ENCODE results near the gene CLEC2A. TPM values are rescaled to one million over a fixed set of nuclear protein-coding genes. Genes with fewer than 3 reads are reported as not detected.
"Not testable (repeated sequence)": the region's sequence is repeated elsewhere in the genome, so short reads cannot be mapped to it uniquely, and the experiment has no call there.

CLEC2A gene
- total RNA-seq, 1 experiment from 2014 or later: not detected

DNA sequence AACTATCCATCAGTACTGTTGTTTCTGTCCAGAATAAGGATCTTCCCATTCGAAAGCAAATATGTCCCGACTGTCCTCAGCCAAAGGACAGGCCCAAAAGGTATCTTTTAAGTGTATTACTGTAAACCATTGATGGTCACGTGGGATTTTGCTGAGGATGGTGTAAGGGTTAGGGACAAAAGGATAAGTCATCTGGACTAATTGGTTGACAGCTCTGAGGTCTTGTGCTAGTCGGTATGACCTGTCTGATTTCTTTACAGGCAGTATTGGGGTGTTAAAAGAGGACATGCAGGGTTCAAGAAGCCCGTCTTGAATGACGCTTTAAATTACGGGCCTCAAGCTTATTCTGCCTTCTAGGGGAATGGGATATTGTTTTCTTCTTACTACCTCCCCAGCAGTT, 24.4 kb downstream of the CLEC2A start:
- DNase-seq: no peak

DNA sequence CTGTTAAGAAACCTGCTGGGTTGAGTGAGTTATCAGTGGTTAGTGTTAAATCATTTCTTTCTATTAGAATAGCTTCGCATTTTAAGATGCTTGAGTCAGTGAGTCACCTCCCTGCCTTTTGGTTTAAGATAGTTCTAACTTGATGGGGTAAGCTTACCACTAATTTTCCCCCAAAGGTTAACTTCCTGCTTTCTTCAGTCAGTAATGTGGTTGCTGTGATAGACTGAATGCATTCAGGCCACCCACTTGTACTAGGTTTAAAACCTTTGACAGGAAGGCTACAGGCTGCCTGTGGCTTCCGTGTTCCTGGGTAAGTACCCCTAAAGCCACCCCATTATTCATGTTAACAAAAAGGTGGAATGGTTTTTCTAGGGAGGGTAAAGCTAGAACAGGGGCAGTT, 25.3 kb downstream of the CLEC2A start:
- Histone ChIP-seq H3K9me3 (peaks cover 11% of the 10 kb centered on the region), H3K36me3 (no peaks in the 10 kb centered on the region), H3K4me3 (no peak overlapping the region), H3K27me3 (no peaks in the 10 kb centered on the region)
- DNase-seq: no peak

More for the DNA sequence above, 24.4 kb downstream of the CLEC2A start:
- H3K27me3 ChIP-seq: no peaks in the 10 kb centered on the region
- H3K4me3 ChIP-seq: no peak overlapping the region
- no peaks in the 10 kb centered on the region for H3K36me3 ChIP-seq
- H3K9me3 ChIP-seq: peaks cover 11% of the 10 kb centered on the region

DNA sequence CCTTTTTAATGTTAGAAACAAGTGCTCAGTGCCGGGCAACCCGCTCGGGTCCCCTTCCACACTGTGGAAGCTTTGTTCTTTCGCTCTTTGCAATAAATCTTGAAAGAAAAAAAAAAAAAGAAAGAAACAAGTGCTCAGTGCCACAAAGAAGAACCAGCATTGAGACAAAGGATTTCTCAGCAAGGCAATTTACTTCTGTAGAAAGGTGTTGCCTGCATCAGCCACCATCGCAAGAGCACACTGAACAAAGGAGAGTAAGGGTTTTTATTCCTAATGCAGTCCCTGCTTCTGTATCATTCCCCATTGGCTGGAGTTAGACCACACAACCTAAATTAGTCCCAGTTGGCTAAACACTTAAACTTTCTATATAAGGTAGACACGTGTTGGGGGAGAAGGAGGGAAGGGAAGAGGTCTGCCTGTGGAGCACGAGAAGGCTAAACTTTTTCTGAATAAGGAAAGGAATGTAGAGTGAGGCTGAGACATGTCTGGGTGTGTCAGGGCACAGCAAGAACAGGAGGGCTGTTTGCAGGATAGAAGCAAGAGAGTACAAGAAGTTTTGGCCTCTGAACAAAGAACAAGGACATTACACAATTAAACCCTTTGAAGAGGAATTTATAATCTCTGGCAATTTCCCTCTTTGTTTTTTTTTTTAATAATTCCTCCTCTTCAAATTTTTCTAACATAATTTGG, 29.5 kb downstream of the CLEC2A start:
- no peaks in the 10 kb centered on the region; the same call in 1 of the 2 replicates for H3K9me3 ChIP-seq
- DNase-seq: no peak
- no peaks in the 10 kb centered on the region for H3K36me3 ChIP-seq
- no peak overlapping the region for H3K4me3 ChIP-seq
- no peaks in the 10 kb centered on the region for H3K27me3 ChIP-seq

DNA sequence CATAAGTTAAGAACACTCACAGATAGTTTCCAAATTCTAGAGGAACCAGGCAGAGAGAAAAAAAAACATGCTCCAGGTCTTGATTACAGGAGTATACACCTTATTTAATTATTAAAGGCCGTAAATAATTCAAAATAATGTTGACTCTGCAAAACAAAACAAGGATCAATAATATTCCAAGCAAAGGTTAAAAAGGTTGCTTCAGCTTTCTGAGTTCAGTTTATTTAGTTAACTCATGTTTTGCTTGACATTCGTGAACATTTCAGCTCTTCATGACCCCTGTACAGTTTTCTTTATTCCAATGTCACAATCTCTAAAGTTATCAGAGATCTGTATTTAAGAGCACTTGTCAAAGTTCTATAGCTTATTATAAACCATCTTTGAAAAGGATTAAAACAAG, 31.2 kb downstream of the CLEC2A start:
- Histone ChIP-seq H3K27me3 (no peaks in the 10 kb centered on the region), H3K36me3 (no peaks in the 10 kb centered on the region)
- no peak for DNase-seq

DNA sequence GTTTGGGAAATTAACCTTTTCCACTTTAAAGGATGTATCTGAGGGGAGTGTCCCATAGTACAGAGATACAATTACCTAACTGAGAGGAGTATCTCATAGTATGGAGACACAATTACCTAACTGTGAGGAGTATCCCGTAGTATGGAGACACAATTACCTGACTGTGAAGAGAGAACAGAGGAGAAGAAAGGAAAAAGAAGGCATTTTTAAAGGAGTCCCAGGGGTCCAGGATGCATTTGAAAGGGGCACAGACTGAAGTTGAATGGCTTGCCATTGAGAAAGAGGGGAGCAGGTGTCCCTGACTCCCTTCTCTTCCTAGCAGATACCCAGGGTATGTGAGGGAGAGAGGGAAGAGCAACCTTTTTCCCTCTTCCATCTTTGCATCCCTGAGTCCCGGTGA, 33.0 kb downstream of the CLEC2A start:
- Histone ChIP-seq H3K27me3 (no peaks in the 10 kb centered on the region), H3K9me3 (no peaks in the 10 kb centered on the region; the same call in 1 of the 2 replicates), H3K36me3 (no peaks in the 10 kb centered on the region), H3K4me3 (no peak overlapping the region)
- DNase-seq: no peak

More for the DNA sequence above, 31.2 kb downstream of the CLEC2A start:
- Histone ChIP-seq H3K9me3 (no peaks in the 10 kb centered on the region; the same call in 1 of the 2 replicates), H3K4me3 (no peak overlapping the region)

DNA sequence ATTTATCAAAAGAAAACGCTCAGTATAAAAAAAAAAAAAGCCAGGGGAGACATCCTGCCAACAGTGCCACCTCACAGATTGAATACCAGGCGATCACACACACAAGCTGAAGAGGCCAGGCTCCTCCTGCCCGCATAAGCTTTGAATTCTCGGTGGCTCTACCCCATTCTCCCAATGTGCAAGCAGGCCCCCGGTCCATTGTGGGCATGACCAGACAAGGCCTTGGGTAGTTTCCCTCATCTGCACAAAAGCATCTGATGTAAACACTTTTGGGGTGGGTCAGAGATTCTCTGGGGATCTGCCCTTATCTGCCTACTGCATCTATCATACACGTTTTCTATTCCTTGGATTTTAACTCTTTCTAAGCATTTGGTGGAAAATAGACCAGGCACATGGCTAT, 34.6 kb downstream of the CLEC2A start:
- Histone ChIP-seq H3K4me3 (no peak overlapping the region), H3K27me3 (no peaks in the 10 kb centered on the region), H3K36me3 (no peaks in the 10 kb centered on the region), H3K9me3 (no peaks in the 10 kb centered on the region; the same call in 1 of the 2 replicates)
- no peak for DNase-seq

DNA sequence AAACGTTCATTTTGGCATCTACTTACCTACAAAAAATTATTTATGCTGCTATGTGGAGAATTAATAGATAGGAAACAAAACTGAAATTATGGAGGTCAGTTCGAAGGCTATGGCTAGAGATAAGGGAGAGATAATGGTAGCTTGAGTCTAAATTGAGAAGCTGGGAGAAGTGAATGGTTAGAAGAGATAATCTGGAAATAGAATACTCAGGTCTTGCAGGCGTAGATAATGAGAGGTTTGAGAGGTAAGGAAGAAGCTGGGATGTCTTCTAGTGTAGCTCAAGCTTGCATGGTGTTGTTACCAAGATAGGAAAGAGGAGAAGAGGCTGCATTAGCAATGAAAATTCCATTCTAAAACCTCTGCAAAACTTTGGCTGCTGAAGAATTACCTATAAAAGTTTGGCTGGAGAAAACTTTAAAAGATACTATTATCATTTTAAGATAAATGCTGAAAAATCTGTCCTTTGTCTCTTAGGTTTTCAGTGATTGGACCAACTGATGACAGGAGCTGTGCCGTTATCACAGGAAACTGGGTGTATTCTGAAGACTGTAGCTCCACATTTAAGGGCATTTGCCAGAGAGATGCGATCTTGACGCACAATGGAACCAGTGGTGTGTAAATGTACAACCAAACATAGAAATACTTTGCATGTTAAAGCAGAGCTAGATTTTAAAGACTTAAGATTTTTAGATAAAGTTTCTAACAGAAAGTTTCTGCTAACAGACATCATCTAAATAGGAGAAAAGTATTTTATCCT, 36.8 kb downstream of the CLEC2A start:
- H3K27me3 ChIP-seq: no peaks in the 10 kb centered on the region
- H3K9me3 ChIP-seq: no peaks in the 10 kb centered on the region
- H3K36me3 ChIP-seq: no peaks in the 10 kb centered on the region
- no peak overlapping the region for H3K4me3 ChIP-seq
- no peak for DNase-seq

DNA sequence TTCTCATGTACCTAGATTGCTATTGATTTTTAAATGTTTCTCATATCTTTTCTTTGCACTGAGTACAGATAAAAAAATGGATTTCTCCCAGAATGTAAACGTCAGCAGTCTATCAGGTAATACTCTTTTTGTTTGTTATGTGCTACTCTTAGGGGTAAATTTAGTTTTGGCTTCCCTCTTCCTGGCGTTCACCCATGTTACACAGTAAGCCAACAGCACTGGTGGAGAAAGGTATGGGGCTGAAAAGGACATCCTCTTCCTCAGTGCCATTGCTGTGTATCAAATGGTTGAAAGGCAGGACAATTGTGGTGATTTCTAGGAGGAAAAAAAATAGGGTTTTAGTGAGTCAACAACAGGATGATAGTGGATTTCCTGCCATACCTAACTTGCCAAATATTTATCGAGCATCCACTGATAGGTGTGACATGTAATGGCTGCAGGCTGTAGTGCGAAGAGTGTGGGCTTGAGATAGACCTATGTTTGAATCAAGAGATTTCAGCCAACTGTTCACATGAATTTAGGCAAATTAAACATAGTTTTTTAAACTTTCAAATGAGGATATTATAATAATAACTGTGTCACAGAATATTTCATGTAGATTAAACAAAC, 43.4 kb downstream of the CLEC2A start:
- Histone ChIP-seq H3K36me3 (no peaks in the 10 kb centered on the region), H3K27me3 (no peaks in the 10 kb centered on the region), H3K9me3 (no peaks in the 10 kb centered on the region), H3K4me3 (no peak overlapping the region)
- DNase-seq: no peak

DNA sequence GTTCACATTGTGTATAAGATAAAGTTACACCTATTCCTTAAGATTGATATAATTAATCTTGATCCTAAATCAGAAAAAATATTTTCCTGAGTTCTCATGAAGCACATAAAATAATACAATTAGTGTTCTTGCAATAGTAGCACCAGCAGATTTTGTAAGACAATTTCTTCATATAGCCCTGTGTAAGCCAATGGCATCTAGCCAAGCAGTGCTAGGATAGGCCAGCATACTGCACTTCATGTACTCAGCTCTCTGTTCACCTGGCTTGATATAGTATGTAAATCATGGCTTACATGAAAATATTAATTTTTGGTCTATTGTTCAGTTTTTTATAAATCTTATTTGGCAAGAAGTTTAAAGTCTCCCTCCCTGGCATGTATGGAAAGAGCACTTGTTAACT, 49.0 kb downstream of the CLEC2A start:
- no peaks in the 10 kb centered on the region for H3K27me3 ChIP-seq
- H3K9me3 ChIP-seq: no peaks in the 10 kb centered on the region
- H3K36me3 ChIP-seq: no peaks in the 10 kb centered on the region
- H3K4me3 ChIP-seq: no peak overlapping the region
- DNase-seq: no peak

DNA sequence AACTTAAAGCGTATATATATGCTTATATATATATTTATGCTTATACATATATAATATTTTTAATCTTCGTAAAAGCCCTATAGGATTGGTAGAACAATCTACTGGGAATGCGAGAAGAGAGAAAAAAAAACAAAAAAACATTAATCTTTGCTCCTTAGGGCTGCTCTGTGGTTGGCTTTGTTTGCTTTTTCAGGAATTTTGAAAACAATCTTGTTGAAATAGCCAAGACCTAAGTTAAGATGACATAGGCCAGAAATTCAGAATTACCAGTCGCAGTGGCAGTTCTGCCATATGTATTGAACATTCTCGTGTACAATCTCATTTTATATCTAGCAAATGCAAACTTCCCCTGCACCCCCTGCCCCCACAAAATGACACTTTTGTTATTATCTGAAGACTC, 50.2 kb downstream of the CLEC2A start:
- Histone ChIP-seq H3K4me3 (no peak overlapping the region), H3K36me3 (no peaks in the 10 kb centered on the region), H3K27me3 (no peaks in the 10 kb centered on the region), H3K9me3 (no peaks in the 10 kb centered on the region)
- DNase-seq: no peak

DNA sequence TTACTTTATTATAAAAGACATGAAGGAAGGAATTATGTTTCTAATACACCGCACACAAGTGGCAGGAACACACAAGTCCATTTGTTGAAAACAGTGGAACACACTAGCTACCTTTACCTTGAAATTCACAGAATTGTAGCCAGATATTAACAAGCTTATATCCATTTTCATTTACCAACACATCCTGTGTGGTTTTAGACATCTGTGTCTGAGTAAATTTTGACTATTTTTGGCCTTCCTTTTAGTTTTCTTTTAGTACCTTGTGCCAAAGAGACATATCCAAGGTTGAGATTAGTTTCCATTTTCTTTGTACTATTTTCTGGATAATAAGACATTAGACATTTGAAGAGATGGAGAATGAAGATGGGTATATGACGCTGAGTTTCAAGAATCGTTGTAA, 50.9 kb downstream of the CLEC2A start, which contains the start of gene KLRF2:
Gene KLRF2 (plus strand): TSS at position 244 of the 400 bp plus-strand sequence. CDS start 107 bp downstream, at position 351.
- no peak within 1 kb of the TSS for H3K4me3 ChIP-seq
- no peaks in the 10 kb centered on the region for H3K36me3 ChIP-seq
- no peaks in the 10 kb centered on the region for H3K27me3 ChIP-seq
- no peaks in the 10 kb centered on the region for H3K9me3 ChIP-seq
- DNase-seq: no peak

DNA sequence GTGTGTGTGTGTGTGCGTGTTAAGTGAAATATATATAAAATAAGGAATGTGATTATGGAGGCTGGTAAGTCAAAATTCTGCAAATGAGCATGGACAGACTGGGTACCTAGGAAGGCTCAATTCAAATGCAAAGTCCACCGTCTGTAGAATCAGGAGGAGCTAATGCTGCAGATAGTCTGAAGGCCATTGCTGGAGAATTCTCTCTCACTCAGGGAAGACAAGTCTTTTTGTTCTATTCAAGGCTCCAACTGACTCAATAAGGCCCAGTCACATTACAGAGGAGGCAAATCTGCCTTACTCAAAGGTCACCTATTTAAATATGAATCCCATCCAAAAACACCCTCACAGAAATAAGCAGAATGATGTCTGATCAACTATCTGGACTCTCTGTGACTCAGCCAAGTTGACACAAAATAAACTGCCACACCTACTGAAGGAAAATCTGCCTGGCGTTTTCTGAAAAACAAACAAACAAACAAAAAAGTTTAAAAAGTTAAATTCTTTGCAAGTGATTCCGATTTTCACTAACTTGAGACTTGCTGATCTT, 51.6 kb downstream of the CLEC2A start:
- Histone ChIP-seq H3K36me3 (no peaks in the 10 kb centered on the region), H3K9me3 (no peaks in the 10 kb centered on the region), H3K27me3 (no peaks in the 10 kb centered on the region), H3K4me3 (no peak overlapping the region)
- no peak for DNase-seq

DNA sequence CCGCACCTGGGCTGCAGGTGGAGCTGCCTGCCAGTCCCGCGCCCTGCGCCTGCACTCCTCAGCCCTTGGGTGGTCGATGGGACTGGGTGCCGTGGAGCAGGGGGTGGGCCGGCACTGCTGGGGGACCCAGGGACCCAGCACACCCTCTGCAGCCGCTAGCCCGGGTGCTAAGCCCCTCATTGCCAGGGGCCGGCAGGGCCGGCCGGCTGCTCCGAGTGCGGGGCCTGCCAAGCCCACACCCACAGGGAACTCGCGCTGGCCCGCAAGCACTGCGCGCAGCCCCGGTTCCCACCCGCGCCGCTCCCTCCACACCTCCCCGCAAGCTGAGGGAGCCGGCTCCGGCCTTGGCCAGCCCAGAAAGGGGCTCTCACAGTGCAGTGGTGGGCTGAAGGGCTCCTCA, 56.0 kb downstream of the CLEC2A start:
- H3K9me3 ChIP-seq, DNase-seq, H3K27me3 ChIP-seq, H3K4me3 ChIP-seq, H3K36me3 ChIP-seq: not testable (repeated sequence)

DNA sequence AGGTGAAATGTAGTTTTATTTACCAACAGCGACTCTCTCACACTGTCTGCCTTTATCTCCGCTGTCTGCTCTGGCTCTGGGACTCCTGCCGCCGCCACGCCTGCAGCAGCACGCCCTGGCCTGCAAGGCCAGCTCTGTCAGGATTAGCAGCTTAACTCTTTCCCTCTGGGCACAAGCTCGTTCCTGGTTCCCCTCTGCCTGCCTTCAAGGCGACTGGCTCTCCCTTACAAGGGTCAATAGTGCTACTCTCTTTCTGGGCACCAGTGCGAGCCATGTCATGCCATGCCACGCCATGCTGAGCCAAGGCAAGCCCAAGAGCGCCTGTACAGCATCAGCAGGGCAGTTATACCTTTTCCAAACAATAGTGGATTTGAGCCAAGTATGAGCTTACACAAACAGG, 59.4 kb downstream of the CLEC2A start:
- Histone ChIP-seq H3K27me3 (no peaks in the 10 kb centered on the region), H3K36me3 (no peaks in the 10 kb centered on the region), H3K9me3 (no peaks in the 10 kb centered on the region)

DNA sequence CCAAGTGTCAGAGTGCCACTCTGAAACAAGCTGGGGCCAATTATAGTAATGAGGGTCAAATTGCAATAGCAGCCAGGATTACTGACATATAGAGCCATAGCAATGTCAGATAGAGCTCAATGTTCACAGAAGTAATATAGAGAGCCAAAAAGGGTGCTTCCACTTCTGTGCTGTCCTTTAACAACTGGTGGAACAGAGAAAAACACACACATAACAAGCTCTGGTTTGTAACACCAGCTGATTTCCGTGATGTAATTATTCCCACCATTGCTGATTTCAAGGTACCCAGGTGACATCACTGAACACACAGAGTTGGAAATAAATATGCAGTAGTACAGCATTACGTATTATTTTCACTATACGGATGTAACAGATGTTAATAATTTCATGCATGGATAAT, 60.0 kb downstream of the CLEC2A start:
- Histone ChIP-seq H3K4me3 (no peak overlapping the region), H3K9me3 (no peaks in the 10 kb centered on the region), H3K27me3 (no peaks in the 10 kb centered on the region), H3K36me3 (no peaks in the 10 kb centered on the region)
- DNase-seq: no peak

More for the DNA sequence above, 59.4 kb downstream of the CLEC2A start:
- no peak overlapping the region for H3K4me3 ChIP-seq
- no peak for DNase-seq

DNA sequence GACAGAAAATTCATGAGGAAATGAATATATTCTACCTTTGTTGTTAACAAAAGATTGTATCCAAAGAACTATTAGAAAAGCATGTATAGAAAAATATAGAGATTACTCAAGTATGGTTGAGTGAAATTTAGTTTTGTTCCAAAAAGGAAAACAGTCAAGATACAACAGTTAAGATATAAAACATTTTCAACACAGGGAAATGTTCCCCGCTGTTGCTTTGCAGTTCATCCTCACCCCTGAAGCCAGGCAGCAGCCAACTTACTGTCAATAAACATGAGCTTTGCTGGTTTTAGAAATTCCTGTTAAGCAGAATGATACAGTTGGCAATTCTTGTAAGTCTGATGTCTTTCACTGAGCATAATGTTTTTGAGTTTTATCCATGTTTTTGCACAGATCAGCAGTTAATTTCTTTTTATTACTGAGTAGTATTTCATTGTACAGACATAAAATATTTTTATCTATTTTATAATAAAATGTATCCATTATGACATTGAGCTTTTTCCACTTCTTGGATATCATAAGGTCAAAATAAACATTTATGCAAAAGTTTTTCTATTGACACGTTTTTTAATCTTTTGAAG, 61.8 kb downstream of the CLEC2A start:
- DNase-seq: peak; percentile 61
- H3K36me3 ChIP-seq: no peaks in the 10 kb centered on the region
- H3K9me3 ChIP-seq: no peaks in the 10 kb centered on the region
- H3K27me3 ChIP-seq: no peaks in the 10 kb centered on the region
- H3K4me3 ChIP-seq: peak overlapping the region; percentile 56
